ENCODE results near the gene CCNF. TPM values are rescaled to one million over a fixed set of nuclear protein-coding genes. Genes with fewer than 3 reads are reported as not detected.

The CCNF gene
- total and polyA plus RNA-seq, 4 donors: 0.88 to 46.3 (median 1.8) TPM

GRCh38 chr16:2472488-2472864 is 43.2 kb downstream of the CCNF start:
- no peak for DNase-seq (ENCODE audit: low spot score)
- Histone ChIP-seq H3K9ac (ENCODE audit: low read depth in 1 of 2, low read length in 2 of 2) (no peak overlapping the region), H3K9me3 (ENCODE audit: control insufficient read depth in 4 of 4, low read length in 3 of 4) (no peaks in the 10 kb centered on the region), H3K4me1 (ENCODE audit: control insufficient read depth in 4 of 4, insufficient read depth in 4 of 4, low read length in 3 of 4) (peaks cover 47 to 81% (median 63%) of the 10 kb centered on the region in 4 donors), H3K36me3 (ENCODE audit: control insufficient read depth in 4 of 4, insufficient read depth in 3 of 4, low read depth in 1 of 4, low read length in 3 of 4) (no peaks in the 10 kb centered on the region), H3K4me3 (ENCODE audit: low read depth in 1 of 3, low read length in 3 of 3) (no peak overlapping the region), H3K27ac (ENCODE audit: low read depth in 1 of 2, low read length in 2 of 2) (peak overlapping the region in 1 of 2 donors; percentile 74), H3K27me3 (ENCODE audit: control insufficient read depth in 4 of 4, insufficient read depth in 4 of 4, low read length in 3 of 4) (no peaks in the 10 kb centered on the region)
- WGBS: 86% methylated on average over 27 of the region's 27 CpGs
- TF ChIP-seq MAX (IDR thresholded peaks at IDR 0.05) (no peak), JUND (IDR thresholded peaks at IDR 0.05) (no peak), FOXA1 (IDR thresholded peaks at IDR 0.05) (no peak), RXRA (IDR thresholded peaks at IDR 0.05) (no peak), HNF4G (IDR thresholded peaks at IDR 0.05) (no peak), ZBTB33 (IDR thresholded peaks at IDR 0.05) (no peak), YY1 (IDR thresholded peaks at IDR 0.05) (no peak)

GRCh38 chr16:2472885-2473445 is 43.7 kb downstream of the CCNF start:
- peaks cover 42 to 81% (median 62%) of the 10 kb centered on the region in 4 donors for H3K4me1 ChIP-seq (ENCODE audit: control insufficient read depth in 4 of 4, insufficient read depth in 4 of 4, low read length in 3 of 4)
- H3K36me3 ChIP-seq (ENCODE audit: control insufficient read depth in 4 of 4, insufficient read depth in 3 of 4, low read depth in 1 of 4, low read length in 3 of 4): no peaks in the 10 kb centered on the region
- H3K27ac ChIP-seq (ENCODE audit: low read depth in 1 of 2, low read length in 2 of 2): no peak overlapping the region
- TF ChIP-seq RXRA (IDR thresholded peaks at IDR 0.05): no peak
- TF ChIP-seq MAX (IDR thresholded peaks at IDR 0.05): no peak
- TF ChIP-seq SP1 (IDR thresholded peaks at IDR 0.05): no peak
- no peak for TF ChIP-seq YY1 (IDR thresholded peaks at IDR 0.05)
- TF ChIP-seq REST (IDR thresholded peaks at IDR 0.05): no peak
- no peak for TF ChIP-seq HNF4A (conservative IDR thresholded peaks at IDR 0.05)
- no peak for TF ChIP-seq JUND (IDR thresholded peaks at IDR 0.05)
- no peak for TF ChIP-seq ATF3 (IDR thresholded peaks at IDR 0.05)
- no peak for TF ChIP-seq HNF4G (IDR thresholded peaks at IDR 0.05)
- 68% methylated on average over 14 of the region's 14 CpGs for WGBS
- H3K4me3 ChIP-seq (ENCODE audit: low read depth in 1 of 3, low read length in 3 of 3): no peak overlapping the region
- H3K27me3 ChIP-seq (ENCODE audit: control insufficient read depth in 4 of 4, insufficient read depth in 4 of 4, low read length in 3 of 4): no peaks in the 10 kb centered on the region
- DNase-seq (ENCODE audit: low spot score): no peak
- H3K9ac ChIP-seq (ENCODE audit: low read depth in 1 of 2, low read length in 2 of 2): no peak overlapping the region
- no peaks in the 10 kb centered on the region for H3K9me3 ChIP-seq (ENCODE audit: control insufficient read depth in 4 of 4, low read length in 3 of 4)
